ENCODE measurements around the gene RDX. TPM values are rescaled to one million over a fixed set of nuclear protein-coding genes. Genes with fewer than 3 reads are reported as not detected.

RDX gene
- total RNA-seq, 4 donors from 2014 or later, result 8.3 to 113 (median 13.7) TPM

- TF ChIP-seq CTCF (IDR thresholded peaks at IDR 0.05) (no peak), POLR2A (IDR thresholded peaks at IDR 0.05) (no peak)
- no peaks in the 10 kb centered on the region for H3K27me3 ChIP-seq
These were observed 5.2 kb upstream of the RDX start for GRCh38 chr11:110301577-110301976.

GRCh38 chr11:110301032-110301431 is 4.6 kb upstream of the RDX start:
- H3K9me3 ChIP-seq, result no peaks in the 10 kb centered on the region
- H3K27me3 ChIP-seq, result no peaks in the 10 kb centered on the region
- TF ChIP-seq POLR2A (IDR thresholded peaks at IDR 0.05), result no peak
- TF ChIP-seq CTCF (IDR thresholded peaks at IDR 0.05), result no peak
- H3K27ac ChIP-seq, result no peak overlapping the region
- no peaks in the 10 kb centered on the region for H3K36me3 ChIP-seq
- H3K4me3 ChIP-seq, result no peak overlapping the region
- H3K4me1 ChIP-seq, result no peaks in the 10 kb centered on the region
- no peak for DNase-seq

More at GRCh38 chr11:110301577-110301976, 5.2 kb upstream of the RDX start:
- DNase-seq, result no peak
- Histone ChIP-seq H3K4me1 (no peaks in the 10 kb centered on the region), H3K36me3 (no peaks in the 10 kb centered on the region), H3K4me3 (no peak overlapping the region), H3K27ac (no peak overlapping the region), H3K9me3 (no peaks in the 10 kb centered on the region)

GRCh38 chr11:110299006-110299785 is 2.8 kb upstream of the RDX start:
- Histone ChIP-seq H3K27ac (no peak overlapping the region), H3K4me3 (no peak overlapping the region), H3K9me3 (no peaks in the 10 kb centered on the region), H3K4me1 (peaks cover 0 to under 1% (median 0%) of the 10 kb centered on the region in 4 donors), H3K36me3 (no peaks in the 10 kb centered on the region), H3K27me3 (no peaks in the 10 kb centered on the region)
- DNase-seq, result no peak
- TF ChIP-seq POLR2A (IDR thresholded peaks at IDR 0.05) (no peak), CTCF (IDR thresholded peaks at IDR 0.05) (no peak)

GRCh38 chr11:110298301-110298765 is 1.9 kb upstream of the RDX start:
- H3K36me3 ChIP-seq, result no peaks in the 10 kb centered on the region
- no peak for DNase-seq
- H3K9me3 ChIP-seq, result no peaks in the 10 kb centered on the region
- no peak overlapping the region for H3K4me3 ChIP-seq
- H3K27ac ChIP-seq, result no peak overlapping the region
- H3K4me1 ChIP-seq, result peaks cover 0 to 7% (median 0%) of the 10 kb centered on the region in 4 donors
- no peaks in the 10 kb centered on the region for H3K27me3 ChIP-seq
- TF ChIP-seq POLR2A (IDR thresholded peaks at IDR 0.05) (no peak), CTCF (IDR thresholded peaks at IDR 0.05) (no peak)

GRCh38 chr11:110297726-110298300 is 1.4 kb upstream of the RDX start:
- DNase-seq, result no peak
- Histone ChIP-seq H3K27ac (no peak overlapping the region), H3K9me3 (no peaks in the 10 kb centered on the region)

More at GRCh38 chr11:110297726-110298300, 1.4 kb upstream of the RDX start:
- Histone ChIP-seq H3K4me1 (peaks cover 0 to 7% (median 0%) of the 10 kb centered on the region in 4 donors), H3K36me3 (no peaks in the 10 kb centered on the region), H3K27me3 (no peaks in the 10 kb centered on the region), H3K4me3 (no peak overlapping the region)
- no peak for TF ChIP-seq CTCF (IDR thresholded peaks at IDR 0.05)
- no peak for TF ChIP-seq POLR2A (IDR thresholded peaks at IDR 0.05)
